Aorta (tissue), 5 donors: ENCODE measurements around the gene WNK1. TPM values are rescaled to one million over a fixed set of nuclear protein-coding genes. Genes with fewer than 3 reads are reported as not detected.
"Not testable (repeated sequence)": the region's sequence is repeated elsewhere in the genome, so short reads cannot be mapped to it uniquely, and the experiment has no call there.

Experiments used
- ATAC-seq: fragments of 200-7000 bp; cut with Tn5 transposase; one replicate; pipeline ENCODE4 v1.9.1; 2022; ENCODE audit warnings: moderate library complexity; ENCODE audit not compliant: low FRiP score
- DNase-seq, 2 donors: peaks; one replicate each; pipeline ENCODE4 v3.0.0-alpha.2; 2020
- H3K27ac ChIP-seq, 2 donors: one replicate each; pipeline ENCODE4 v1.5.1; 2013; ENCODE audit warnings: low read length in 2 of 2, mild to moderate bottlenecking in 2 of 2, moderate library complexity in 2 of 2, control low read depth in 1 of 2, inconsistent platforms in 1 of 2, low read depth in 1 of 2
- H3K27me3 ChIP-seq, 2 donors: one replicate each; pipeline ENCODE4 v1.6.1; 2013; ENCODE audit warnings: control low read depth in 1 of 2, low read length in 1 of 2, mild to moderate bottlenecking in 1 of 2, moderate library complexity in 1 of 2; ENCODE audit not compliant: insufficient read depth in 2 of 2, control insufficient read depth in 1 of 2
- H3K36me3 ChIP-seq, 2 donors: one replicate each; pipeline ENCODE4 v1.6.1; 2013; ENCODE audit warnings: control low read depth in 1 of 2, low read length in 1 of 2, mild to moderate bottlenecking in 1 of 2; ENCODE audit not compliant: insufficient read depth in 2 of 2, control insufficient read depth in 1 of 2
- H3K4me1 ChIP-seq, 2 donors: one replicate each; pipeline ENCODE4 v1.6.1; 2013; ENCODE audit warnings: low read length in 2 of 2, control low read depth in 1 of 2, mild to moderate bottlenecking in 1 of 2, moderate library complexity in 1 of 2; ENCODE audit not compliant: insufficient read depth in 2 of 2, control insufficient read depth in 1 of 2
- H3K4me3 ChIP-seq, 2 donors: one replicate each; pipeline ENCODE4 v1.5.1; 2013; ENCODE audit warnings: low read length in 2 of 2, control low read depth in 1 of 2, mild to moderate bottlenecking in 1 of 2
- H3K9me3 ChIP-seq: one replicate; pipeline ENCODE4 v1.6.1; 2013; ENCODE audit warnings: mild to moderate bottlenecking, low read length; ENCODE audit not compliant: control insufficient read depth
- WGBS, 2 donors: extraction: QIAGEN DNeasy Blood & Tissue Kit; methylation state at CpG; one replicate each; pipeline ENCODE4 v1.1.7; 2013; 5-methylcytosine and 5-hydroxymethylcytosine counted together
- intact Hi-C, 2 donors: fragments of 100-400 bp; cut with DNase I; formaldehyde crosslinking; loops; one replicate each; pipeline versions ENCODE4 v1.14.2 to v1.15.0; 2022
- long read RNA-seq, 2 donors: library from polyadenylated mRNA; unstranded; transcript quantifications; one replicate each; pipeline ENCODE4 v2.0.0, GENCODE V29; 2020 to 2021
- polyA plus RNA-seq, 2 donors: library from polyadenylated mRNA; stranded (reverse); fragments of 200-250 nt; gene quantifications; one replicate each; pipeline ENCODE4 v1.2.3, GENCODE V29; 2013
- total RNA-seq, 2 donors: library from RNA; stranded (reverse); fragmentation: NEBNext Ultra II Directional; extraction: Animal tissue kit (Norgen Biotek cat#: 25700); gene quantifications; one replicate each; pipeline ENCODE4 v1.2.1, GENCODE V29; 2021
- donor health status: healthy with polysubstance abuse.
- donor health status: Bipolar disorder and iron deficiency.
- donor health status: DM: no; HTN: no; CAD: no.
- donor health status: DM: no; HTN: no; CAD: no.
- donor health status: DM: yes; HTN: yes; CAD: no.

WNK1 gene
- total RNA-seq = 100 to 1,000 TPM; 182 to 226 TPM
- polyA plus RNA-seq = 10 to 100 TPM; 22.3 to 30.4 TPM
- long read RNA-seq, donor 1, partial matches to known transcripts = 84 of 148 reads
- long read RNA-seq, donor 1, other reads (novel, unspliced or antisense) = 62 of 148 reads
- long read RNA-seq, donor 2, partial matches to known transcripts = 41 of 88 reads
- long read RNA-seq, donor 2, other reads (novel, unspliced or antisense) = 45 of 88 reads

DNA sequence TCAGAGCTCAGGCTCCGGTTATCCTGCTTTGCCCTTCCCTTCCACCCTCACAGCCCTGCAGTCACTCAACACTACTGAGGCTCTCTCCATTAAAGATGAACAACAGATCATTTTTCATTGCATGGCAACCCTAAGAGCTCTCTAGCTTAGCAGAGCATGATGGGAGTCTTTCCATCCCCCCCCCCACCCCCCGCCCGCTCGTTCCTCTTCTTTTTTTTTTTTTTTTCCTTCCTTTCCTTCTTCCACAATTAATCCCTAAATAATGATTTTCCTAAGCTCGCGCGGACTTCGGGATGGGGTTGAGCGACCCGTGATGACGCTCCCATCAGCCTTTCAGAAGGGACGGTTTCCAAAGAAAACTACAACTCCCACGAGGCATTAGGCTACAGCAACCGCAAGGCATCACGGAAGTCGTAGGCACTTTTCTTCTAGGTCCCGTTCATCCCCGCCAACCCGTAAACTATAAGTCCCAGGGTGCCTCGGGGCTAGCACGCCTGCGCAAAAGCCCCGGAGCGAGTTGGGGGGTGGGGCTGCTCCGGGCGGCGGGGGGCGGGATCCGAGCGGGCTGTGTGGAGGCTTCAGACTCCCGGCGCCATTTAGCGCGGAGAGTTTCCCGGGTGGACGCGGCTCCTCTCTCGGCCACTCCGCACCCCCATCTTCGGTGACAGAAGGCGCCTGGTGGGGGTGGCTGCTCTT, at the start of gene WNK1:
Gene WNK1 (plus strand): TSS at position 581 of the 696 bp plus-strand sequence. CDS start 987 bp downstream, outside the sequence.
- no peaks in the 10 kb centered on the region for H3K4me1 ChIP-seq
- ATAC-seq (peak; percentile 96), DNase-seq (peak; percentile 97 to 98)
- peak within 1 kb of the TSS; percentile 86 to 94 for H3K4me3 ChIP-seq
- H3K9me3 ChIP-seq = no peaks in the 10 kb centered on the region
- 0% methylated on average over 32 to 41 of the region's 41 CpGs for WGBS, 2 donors
- no peaks in the 10 kb centered on the region for H3K36me3 ChIP-seq
- no peaks in the 10 kb centered on the region for H3K27me3 ChIP-seq
- intact Hi-C loops = loop anchor here (2.0 to 5.0 kb wide), 6 partner anchors 55 to 195 kb away; partner anchors contain the start of gene RAD52 (in 1 of the 2)
- peak within 1 kb of the TSS; percentile 79 to 94 for H3K27ac ChIP-seq

DNA sequence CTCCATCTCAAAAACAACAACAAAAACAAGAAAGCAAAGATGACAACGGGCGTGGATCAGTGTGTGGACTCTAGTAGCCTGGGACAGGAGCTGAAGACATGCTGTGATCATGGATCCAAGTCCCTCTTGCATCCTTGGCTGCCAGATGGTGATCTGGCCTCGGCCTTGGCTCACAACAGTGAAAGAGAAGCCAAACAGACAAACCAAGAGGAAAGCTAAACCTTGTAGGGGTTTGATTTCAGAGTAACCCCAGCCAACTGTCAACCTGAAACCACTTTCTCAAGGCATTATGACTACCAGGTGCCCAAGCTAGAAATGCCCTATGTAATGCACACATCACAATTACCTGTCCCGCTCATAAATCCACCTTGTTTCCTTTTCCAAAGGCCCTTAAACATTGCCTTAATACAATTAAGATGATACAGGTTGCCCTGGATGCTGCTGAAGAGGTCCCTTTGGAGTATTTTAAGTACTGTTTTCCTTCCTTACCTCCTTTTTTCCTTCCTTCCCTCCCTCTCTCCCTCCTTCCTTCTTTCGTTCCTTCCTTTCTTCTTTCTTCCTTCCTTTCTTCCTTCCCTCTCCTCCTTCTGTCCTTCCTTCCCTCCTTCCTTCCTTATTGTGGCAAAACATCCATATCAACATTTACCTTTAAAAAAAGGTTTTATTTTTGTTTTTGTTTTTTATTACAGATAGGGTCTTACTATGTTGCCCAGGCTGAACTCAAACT, 47.7 kb upstream of the WNK1 start:
- WGBS, 2 donors = 88 to 90% methylated on average over 5 of the region's 5 CpGs
- DNase-seq (no peak), ATAC-seq (no peak)

DNA sequence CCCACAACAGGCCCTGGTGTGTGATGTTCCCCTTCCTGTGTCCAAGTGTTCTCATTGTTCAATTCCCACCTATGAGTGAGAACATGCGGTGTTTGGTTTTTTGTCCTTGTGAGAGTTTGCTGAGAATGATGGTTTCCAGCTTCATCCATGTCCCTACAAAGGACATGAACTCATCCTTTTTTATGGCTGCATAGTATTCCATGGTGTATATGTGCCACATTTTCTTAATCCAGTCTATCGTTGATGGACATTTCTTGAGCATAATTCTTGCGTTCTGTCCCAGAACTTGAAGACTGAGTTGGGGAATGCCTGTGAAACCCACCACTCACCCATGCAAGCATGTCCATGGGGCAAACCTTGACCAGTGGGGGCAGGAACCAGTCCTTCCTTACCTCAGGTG, 44.3 kb upstream of the WNK1 start:
- intact Hi-C loops, H3K27ac ChIP-seq, ATAC-seq, H3K27me3 ChIP-seq, DNase-seq, H3K9me3 ChIP-seq, H3K4me3 ChIP-seq, H3K36me3 ChIP-seq, H3K4me1 ChIP-seq: not testable (repeated sequence)
- 78 to 82% methylated on average over 2 to 3 of the region's 3 CpGs for WGBS, 2 donors

More for the DNA sequence above, 47.7 kb upstream of the WNK1 start:
- Histone ChIP-seq H3K27me3 (peaks cover 0 to 2% of the 10 kb centered on the region in 2 donors), H3K36me3 (no peaks in the 10 kb centered on the region), H3K9me3 (no peaks in the 10 kb centered on the region), H3K4me3 (no peak overlapping the region), H3K27ac (no peak overlapping the region), H3K4me1 (no peaks in the 10 kb centered on the region)
- intact Hi-C loops = no loop called here

DNA sequence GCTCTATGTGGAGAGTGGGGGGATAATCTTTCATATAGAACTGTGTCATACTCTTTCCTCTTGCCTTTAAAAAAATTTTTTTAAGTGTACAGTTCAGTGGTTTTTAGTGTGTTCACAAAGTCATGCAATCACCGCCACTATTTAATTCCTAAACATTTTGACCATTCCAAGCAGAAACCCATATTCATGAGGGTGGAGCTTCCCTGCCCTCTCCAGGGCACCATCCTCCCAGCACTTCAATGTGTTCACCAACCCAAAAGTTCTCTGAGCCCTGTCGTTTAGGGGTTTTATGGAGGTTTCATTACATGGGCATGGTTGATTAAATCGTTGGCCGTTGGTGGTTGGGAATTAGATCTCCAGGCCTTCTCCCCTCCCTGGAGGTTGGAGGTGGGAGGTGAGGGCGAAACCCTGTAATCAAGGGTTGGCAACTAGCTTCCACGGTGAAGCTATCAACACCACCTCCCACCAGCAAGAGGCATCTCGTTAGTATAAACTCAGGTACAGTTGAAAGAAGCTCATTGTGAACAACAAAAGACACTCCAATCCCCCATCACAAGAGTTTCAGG, 42.8 kb upstream of the WNK1 start:
- Histone ChIP-seq H3K36me3 (no peaks in the 10 kb centered on the region), H3K4me3 (no peak overlapping the region), H3K9me3 (no peaks in the 10 kb centered on the region), H3K4me1 (no peaks in the 10 kb centered on the region), H3K27me3 (peaks cover 0 to 1% of the 10 kb centered on the region in 2 donors), H3K27ac (no peak overlapping the region)
- WGBS, 2 donors = 89 to 90% methylated on average over 7 of the region's 7 CpGs
- intact Hi-C loops = no loop called here
- ATAC-seq = no peak
- no peak for DNase-seq

GRCh38 chr12:712172-712863, 40.1 kb upstream of the WNK1 start:
- Histone ChIP-seq H3K4me3 (no peak overlapping the region), H3K27me3 (no peaks in the 10 kb centered on the region), H3K36me3 (no peaks in the 10 kb centered on the region), H3K27ac (no peak overlapping the region), H3K9me3 (no peaks in the 10 kb centered on the region), H3K4me1 (no peaks in the 10 kb centered on the region)
- intact Hi-C loops = no loop called here
- ATAC-seq = no peak
- no peak for DNase-seq
- WGBS, 2 donors = 65 to 68% methylated on average over 8 of the region's 8 CpGs

- no peaks in the 10 kb centered on the region for H3K9me3 ChIP-seq
- DNase-seq (no peak), ATAC-seq (no peak)
- no peaks in the 10 kb centered on the region for H3K4me1 ChIP-seq
- H3K27ac ChIP-seq = no peak overlapping the region
- intact Hi-C loops = no loop called here
- H3K4me3 ChIP-seq = no peak overlapping the region
- no peaks in the 10 kb centered on the region for H3K27me3 ChIP-seq
- 87 to 88% methylated on average over 9 of the region's 9 CpGs for whole genome bisulfite sequencing, 2 donors
- H3K36me3 ChIP-seq = no peaks in the 10 kb centered on the region
These were observed 39.0 kb upstream of the WNK1 start for GRCh38 chr12:713281-713875.

- no peak for DNase-seq
- no peaks in the 10 kb centered on the region for H3K9me3 ChIP-seq
- no peaks in the 10 kb centered on the region for H3K36me3 ChIP-seq
- H3K4me1 ChIP-seq = peaks cover 0 to 2% of the 10 kb centered on the region in 2 donors
- no peak overlapping the region for H3K27ac ChIP-seq
- no peak for ATAC-seq
- intact Hi-C loops = no loop called here
- H3K4me3 ChIP-seq = no peak overlapping the region
- WGBS, 2 donors = 33 to 34% methylated on average over 4 of the region's 4 CpGs
- H3K27me3 ChIP-seq = no peaks in the 10 kb centered on the region
These were observed 35.9 kb upstream of the WNK1 start for GRCh38 chr12:716506-716905.

GRCh38 chr12:718756-719102, 33.6 kb upstream of the WNK1 start:
- no peak overlapping the region for H3K4me3 ChIP-seq
- DNase-seq = no peak
- 61 to 70% methylated on average over 4 of the region's 4 CpGs for WGBS, 2 donors

More at GRCh38 chr12:718756-719102, 33.6 kb upstream of the WNK1 start:
- Histone ChIP-seq H3K27ac (peak overlapping the region; percentile 42 to 59), H3K4me1 (peaks cover 0 to 2% of the 10 kb centered on the region in 2 donors), H3K9me3 (no peaks in the 10 kb centered on the region), H3K27me3 (no peaks in the 10 kb centered on the region), H3K36me3 (no peaks in the 10 kb centered on the region)
- intact Hi-C loops = no loop called here
- no peak for ATAC-seq
